ENCODE results near the gene ERICH6B.

The ERICH6B gene

DNA sequence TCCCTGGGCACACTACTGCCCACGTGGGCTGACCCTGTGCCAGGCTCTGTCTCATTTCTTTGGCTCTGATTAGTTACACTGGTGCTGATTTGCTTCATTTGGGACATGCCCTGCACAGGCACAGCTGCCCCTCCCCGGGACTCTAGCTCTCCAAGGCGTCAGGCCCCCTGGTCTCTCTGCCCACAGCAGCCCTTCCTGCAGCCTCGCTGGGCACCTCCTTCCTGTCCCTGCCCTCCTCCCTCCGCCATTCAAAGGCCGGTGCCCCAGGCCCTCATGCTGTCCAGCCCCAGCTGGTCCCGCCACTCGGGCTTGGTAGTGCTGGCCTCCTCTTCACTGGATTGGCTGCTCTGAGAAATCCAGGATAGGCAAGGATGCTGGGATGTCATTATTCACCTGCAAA is 73.1 kb downstream of the ERICH6B start:
- no peak for DNase-seq (ENCODE audit: low read depth)

GRCh38 chr13:45541806-45542205 is 73.7 kb downstream of the ERICH6B start:
- DNase-seq (ENCODE audit: low read depth), result no peak

DNA sequence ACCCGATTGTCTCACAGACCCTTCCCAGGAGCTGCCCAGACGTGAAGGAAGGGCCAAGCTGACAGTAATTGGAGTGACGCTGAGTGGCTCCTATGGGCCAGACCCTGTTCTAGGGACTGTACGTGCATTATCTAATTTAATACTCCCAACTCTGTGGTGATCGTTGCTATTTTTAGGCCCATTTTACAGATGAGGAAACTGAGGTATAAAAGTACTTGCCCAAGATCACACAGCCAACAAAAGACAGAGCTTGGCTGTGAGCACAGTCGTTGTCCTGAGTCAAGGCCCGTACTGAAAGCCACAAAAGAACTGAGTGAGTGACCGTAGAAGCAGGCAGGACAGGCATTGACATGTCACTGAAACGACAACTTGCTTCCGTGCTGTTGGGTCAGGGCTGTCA is 74.7 kb downstream of the ERICH6B start:
- no peak for DNase-seq (ENCODE audit: low read depth)

DNA sequence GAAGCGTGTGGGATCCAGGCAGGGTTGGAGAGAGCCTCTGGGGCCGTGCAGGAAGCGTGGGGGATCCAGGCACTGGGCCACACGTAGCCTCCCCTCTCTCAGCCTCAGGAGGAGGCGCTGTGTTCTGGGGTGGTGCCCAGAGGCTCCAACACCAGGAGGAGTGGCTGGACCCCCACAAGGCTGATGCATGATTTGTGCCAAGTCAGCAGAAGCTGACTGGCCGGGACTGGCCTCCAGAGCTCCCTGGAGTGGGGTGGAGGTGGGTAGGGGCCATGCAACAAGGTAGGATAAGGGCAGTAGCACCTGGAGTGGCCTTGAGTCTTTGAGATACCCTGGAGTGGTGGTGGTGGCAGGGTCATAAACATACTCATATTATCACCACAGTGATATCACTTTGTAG is 75.3 kb downstream of the ERICH6B start:
- DNase-seq (ENCODE audit: low read depth), result no peak

- no peak for DNase-seq (ENCODE audit: low read depth)
These were observed 77.2 kb downstream of the ERICH6B start for GRCh38 chr13:45538382-45538781.

DNA sequence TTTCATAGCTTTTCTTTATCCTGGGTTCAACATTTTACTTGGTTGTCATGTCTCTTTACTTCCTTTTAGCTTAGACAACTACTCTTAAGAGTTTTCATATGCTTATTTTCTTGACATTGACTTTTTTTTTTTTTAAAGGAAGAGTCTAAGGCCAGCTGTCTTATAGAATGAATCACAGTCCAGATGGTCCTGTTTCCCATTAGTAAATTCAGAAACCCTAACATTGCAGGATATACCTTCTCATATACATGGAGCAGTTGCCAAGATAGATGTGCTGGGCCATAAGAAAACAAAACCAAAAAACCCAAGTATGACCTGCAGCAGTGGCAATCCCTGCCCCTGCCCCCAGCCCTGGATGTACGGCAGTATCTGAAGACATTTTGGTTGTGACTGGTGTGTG is 78.0 kb downstream of the ERICH6B start:
- DNase-seq (ENCODE audit: low read depth), result no peak

GRCh38 chr13:45536224-45536623 is 79.3 kb downstream of the ERICH6B start:
- DNase-seq (ENCODE audit: low read depth), result no peak

- DNase-seq (ENCODE audit: low read depth), result no peak
These were observed 80.9 kb downstream of the ERICH6B start for GRCh38 chr13:45534604-45535003.

DNA sequence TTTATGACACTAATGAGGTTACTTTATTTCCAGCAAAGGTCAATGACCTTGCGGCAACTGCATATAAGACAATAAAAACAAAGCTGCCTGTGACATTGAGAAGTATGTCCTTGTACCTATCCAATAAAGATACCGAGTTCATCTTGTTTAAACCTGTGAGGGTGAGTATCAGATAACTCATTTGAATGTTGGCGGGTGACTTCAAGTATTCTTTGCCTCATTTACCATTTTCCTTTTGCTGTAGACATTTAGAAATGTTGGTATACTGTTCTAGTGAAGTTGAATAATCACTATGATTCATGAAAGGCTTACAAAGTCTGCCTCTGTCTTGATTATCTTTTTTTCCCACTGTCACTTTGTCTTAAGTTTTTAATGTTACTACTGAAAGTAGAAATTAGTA is 85.8 kb downstream of the ERICH6B start:
- DNase-seq (ENCODE audit: low read depth), result no peak

DNA sequence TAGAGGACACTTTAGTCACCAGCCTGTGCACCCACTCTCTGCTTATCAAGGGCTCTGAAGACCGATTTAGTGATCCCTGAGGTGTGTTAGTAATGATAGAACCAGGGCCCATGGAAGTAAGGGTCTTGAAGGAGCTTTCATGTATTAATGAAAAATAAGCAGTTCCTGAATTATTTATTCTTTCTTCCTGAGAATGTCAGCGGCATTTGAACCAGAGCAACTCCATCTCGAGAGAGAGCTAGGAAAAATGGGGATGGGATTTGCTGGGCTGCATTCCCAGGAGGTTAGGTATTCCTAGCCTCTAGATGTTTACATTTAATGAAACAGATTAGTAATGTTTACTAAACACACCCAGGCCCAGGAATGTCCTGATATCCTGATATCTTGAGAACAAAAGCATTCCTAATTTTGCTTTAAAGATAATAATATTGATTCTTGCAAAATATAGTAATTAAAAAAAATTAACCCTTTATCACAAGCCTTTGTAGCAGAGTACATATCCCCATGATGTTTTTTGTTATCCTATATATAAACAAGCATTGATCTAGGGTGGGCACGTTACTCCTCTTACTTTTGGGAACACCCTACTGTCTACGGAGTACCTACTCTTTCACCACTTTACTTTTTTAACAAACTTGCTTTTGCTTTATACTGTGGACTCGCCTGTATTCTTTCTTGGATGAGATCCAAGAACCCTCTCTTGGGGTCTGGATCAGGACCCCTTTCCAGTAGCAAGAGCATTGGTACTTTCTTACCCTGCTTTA is 87.7 kb downstream of the ERICH6B start:
- DNase-seq (ENCODE audit: low read depth), result no peak

- no peak for DNase-seq (ENCODE audit: low read depth)
These were observed 93.0 kb downstream of the ERICH6B start for GRCh38 chr13:45522571-45522970.

DNA sequence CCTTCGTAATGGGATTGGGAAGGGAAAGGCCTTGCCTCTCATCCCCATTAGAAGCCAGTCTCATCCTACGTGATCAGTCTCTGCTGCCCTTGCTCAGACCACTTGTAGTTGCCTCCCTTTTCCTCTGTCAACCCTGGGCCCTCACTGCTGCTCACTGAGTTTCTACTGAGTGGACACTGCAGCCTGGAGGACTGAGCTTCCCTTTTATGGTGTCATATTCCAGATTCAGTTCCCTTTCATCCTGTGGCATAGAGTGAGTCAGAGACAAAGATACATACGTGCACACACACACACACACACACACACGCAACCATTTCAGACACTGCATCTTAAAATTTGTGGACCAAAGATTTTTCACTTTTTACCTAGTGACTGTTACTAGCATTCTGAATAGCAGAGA is 94.2 kb downstream of the ERICH6B start:
- no peak for DNase-seq (ENCODE audit: low read depth)

- no peak for DNase-seq (ENCODE audit: low read depth)
These were observed 96.0 kb downstream of the ERICH6B start for GRCh38 chr13:45519493-45519892.

- DNase-seq (ENCODE audit: low read depth), result no peak
These were observed 96.9 kb downstream of the ERICH6B start for GRCh38 chr13:45518525-45519245.

DNA sequence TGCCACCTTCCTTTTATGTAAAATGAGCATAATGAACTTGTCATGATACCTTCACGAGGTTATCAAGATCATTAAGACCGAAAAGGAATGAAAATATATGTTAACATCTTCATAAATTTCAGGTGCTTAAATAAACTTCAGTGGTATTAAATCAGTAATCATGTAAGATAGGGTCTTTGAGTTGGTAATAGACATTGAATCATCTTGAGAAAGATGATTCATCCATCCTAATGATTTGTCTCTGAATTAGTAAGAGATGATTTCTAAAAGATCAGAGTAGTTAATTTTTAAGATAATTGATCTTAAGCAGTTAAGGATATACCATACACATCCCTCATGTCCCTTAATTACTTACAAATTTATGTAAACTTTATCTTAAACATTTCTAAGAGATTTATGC is 98.8 kb downstream of the ERICH6B start:
- no peak for DNase-seq (ENCODE audit: low read depth)

DNA sequence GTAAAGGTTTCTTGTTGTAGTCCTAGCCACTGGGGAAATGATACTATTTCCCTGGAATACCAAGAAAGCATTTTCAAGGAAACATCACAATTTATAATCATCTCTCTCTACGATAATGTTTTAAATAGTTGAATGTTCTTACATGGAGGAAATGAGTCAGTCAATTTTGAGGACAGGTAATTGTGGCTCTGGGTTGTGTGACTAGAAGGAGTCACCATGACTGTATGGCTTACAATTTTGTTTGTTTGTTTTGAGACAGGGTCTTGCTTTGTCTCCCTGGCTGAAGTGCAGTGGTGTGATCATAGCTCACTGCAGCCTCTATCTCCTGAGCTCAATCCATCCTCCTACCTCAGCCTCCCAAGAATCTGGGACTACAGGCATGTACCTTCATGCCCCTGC is 103.4 kb downstream of the ERICH6B start:
- no peak for DNase-seq (ENCODE audit: low read depth)

DNA sequence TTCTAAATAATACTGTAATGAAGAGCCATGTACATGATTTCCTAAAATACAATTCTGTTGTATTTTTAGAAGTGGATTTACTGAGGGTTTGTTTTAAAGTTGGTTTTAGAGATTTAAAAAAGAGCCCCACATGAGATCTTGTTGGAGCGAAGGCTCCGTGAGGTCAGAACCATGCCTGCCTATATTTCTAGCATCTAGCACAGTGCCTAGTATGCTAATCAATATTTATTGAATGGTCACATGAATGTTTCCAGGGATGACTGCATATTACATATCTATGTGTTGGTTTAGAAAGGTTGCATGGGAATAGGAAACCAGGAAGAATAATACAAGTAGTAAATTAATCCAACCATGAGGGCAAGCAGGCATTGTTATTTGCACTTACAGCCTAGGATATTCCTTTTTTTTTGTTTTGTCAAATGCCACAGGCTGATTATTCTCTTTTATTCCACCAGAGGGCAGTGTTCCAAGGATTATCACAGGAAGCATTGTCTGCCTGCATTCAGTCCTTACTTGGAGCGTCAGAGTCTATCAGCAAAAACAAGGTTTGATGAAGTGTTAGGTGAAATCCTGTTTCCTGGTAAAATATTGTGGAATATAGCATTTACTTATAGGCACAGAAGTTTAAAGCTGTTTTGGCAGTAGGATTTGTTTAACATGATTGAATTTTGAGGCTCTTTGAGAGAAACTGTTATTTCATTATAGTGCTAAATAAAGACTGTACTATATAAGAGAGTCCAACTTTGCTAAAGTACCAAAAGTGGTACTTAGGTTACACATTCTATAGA is 104.0 kb downstream of the ERICH6B start:
- DNase-seq (ENCODE audit: low read depth), result no peak

DNA sequence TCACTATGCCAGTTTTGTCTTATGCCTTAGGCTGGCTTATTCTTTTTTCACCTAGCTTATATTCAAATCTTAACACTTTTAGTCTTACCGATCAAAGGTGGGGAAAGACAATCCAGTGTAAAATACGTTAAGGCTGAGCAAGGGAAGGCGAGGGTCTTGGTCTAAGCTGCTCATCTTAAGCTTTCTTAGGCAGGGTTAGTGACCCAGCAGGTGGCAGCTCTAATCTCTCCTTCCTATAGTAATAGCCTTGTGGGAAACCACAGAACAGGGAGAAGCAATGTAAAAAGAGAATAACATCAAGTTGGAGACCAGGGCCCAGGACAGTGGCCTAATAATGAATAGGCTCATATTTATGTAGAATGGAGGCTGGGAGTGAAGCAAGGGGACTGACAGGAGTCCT is 104.9 kb downstream of the ERICH6B start:
- no peak for DNase-seq (ENCODE audit: low read depth)

GRCh38 chr13:45508776-45509175 is 106.8 kb downstream of the ERICH6B start:
- DNase-seq (ENCODE audit: low read depth), result no peak

DNA sequence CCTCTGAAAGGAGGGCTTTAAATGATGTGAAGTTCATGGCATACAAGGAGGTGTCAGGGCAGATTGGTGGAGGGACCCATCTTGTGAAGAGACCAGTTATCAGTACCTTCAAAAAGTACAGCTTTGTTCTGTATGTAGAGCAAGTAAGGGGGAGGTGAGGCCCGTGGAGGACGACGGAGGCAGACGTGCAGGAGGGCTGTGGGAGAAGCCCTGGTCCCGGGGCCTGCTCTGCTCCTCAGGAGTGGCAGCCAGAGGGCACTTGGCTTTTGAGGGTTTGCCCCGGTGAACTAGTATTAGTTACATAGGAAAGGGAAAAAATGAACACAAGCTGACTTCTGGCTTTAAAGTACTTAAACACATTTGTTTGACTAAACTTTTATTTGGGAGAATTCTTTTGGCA is 108.7 kb downstream of the ERICH6B start:
- no peak for DNase-seq (ENCODE audit: low read depth)

DNA sequence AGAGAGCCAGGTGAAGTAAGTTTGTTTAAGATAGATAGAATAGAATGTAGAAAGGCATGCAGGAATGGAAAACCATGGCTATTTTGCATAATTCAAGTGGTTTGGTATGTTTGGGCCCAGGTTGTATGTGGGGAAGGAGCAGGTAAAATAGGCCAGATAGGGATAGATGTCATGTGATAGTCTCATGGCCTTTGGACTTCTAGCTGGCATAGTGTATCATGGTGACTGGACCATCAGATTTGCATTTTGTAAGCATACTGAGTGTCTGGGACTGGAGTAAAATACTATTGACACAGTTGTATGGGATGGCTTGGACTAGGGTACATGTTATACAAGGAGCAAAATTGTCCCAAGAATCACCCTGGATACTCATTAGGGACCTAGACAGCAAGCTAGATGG is 111.9 kb downstream of the ERICH6B start:
- DNase-seq (ENCODE audit: low read depth), result no peak

DNA sequence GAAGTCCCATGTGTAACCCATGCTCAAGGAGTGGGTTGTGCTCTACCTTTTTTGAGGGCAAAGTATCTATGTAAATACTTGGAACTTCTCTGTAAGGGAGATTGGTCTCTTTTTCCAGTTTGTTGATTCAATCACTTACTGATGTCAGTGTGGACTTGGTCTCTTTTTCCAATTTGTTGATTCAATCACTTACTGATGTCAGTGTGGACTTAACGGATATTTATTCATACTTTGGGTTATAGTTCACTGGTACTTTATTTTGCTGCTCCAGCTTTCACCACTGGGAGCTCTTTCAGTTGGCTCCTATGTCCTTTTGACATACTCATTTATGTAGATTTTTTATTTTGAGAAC is 114.4 kb downstream of the ERICH6B start:
- no peak for DNase-seq (ENCODE audit: low read depth)
